ENCODE data around the gene KRTAP10-7. TPM values are rescaled to one million over a fixed set of nuclear protein-coding genes. Genes with fewer than 3 reads are reported as not detected.

KRTAP10-7 gene
- total RNA-seq, 2 donors from 2014 or later: not detected

GRCh38 chr21:44593598-44594405 lies 6.6 kb upstream of the KRTAP10-7 start:
- ATAC-seq (ENCODE audit: insufficient number of reproducible peaks, low FRiP score, low read depth) (no peak), DNase-seq (ENCODE audit: low spot score) (no peak)
- no peaks in the 10 kb centered on the region for H3K27me3 ChIP-seq (replicated peaks; ENCODE audit: insufficient read depth)

GRCh38 chr21:44594406-44594916 lies 5.9 kb upstream of the KRTAP10-7 start:
- H3K4me1 ChIP-seq (ENCODE audit: control insufficient read depth in 1 of 2, low read depth in 2 of 2): no peaks in the 10 kb centered on the region
- no peak for DNase-seq (ENCODE audit: low spot score)
- H3K4me3 ChIP-seq: no peak overlapping the region
- no peaks in the 10 kb centered on the region for H3K36me3 ChIP-seq
- H3K27me3 ChIP-seq (replicated peaks; ENCODE audit: insufficient read depth): no peaks in the 10 kb centered on the region
- TF ChIP-seq CTCF (IDR thresholded peaks at IDR 0.05): no peak
- H3K27ac ChIP-seq: no peak overlapping the region
- no peaks in the 10 kb centered on the region for H3K9me3 ChIP-seq
- no peak for ATAC-seq (ENCODE audit: insufficient number of reproducible peaks, low FRiP score, low read depth)

More at GRCh38 chr21:44593598-44594405, 6.6 kb upstream of the KRTAP10-7 start:
- H3K4me1 ChIP-seq (ENCODE audit: control insufficient read depth in 1 of 2, low read depth in 2 of 2): no peaks in the 10 kb centered on the region
- no peak overlapping the region for H3K4me3 ChIP-seq
- TF ChIP-seq CTCF (IDR thresholded peaks at IDR 0.05): no peak
- H3K36me3 ChIP-seq: no peaks in the 10 kb centered on the region
- no peaks in the 10 kb centered on the region for H3K9me3 ChIP-seq
- no peak overlapping the region for H3K27ac ChIP-seq

- Histone ChIP-seq H3K27me3 (replicated peaks; ENCODE audit: insufficient read depth) (no peaks in the 10 kb centered on the region), H3K27ac (no peak overlapping the region), H3K9me3 (no peaks in the 10 kb centered on the region), H3K4me1 (ENCODE audit: control insufficient read depth in 1 of 2, low read depth in 2 of 2) (no peaks in the 10 kb centered on the region), H3K36me3 (no peaks in the 10 kb centered on the region), H3K4me3 (no peak overlapping the region)
- no peak for TF ChIP-seq CTCF (IDR thresholded peaks at IDR 0.05)
- no peak for ATAC-seq (ENCODE audit: insufficient number of reproducible peaks, low FRiP score, low read depth)
- DNase-seq (ENCODE audit: low spot score): no peak
Measured at GRCh38 chr21:44595524-44595923, 4.9 kb upstream of the KRTAP10-7 start.

- Histone ChIP-seq H3K4me3 (no peak overlapping the region), H3K9me3 (no peaks in the 10 kb centered on the region), H3K27ac (no peak overlapping the region), H3K27me3 (replicated peaks; ENCODE audit: insufficient read depth) (no peaks in the 10 kb centered on the region), H3K4me1 (ENCODE audit: control insufficient read depth in 1 of 2, low read depth in 2 of 2) (no peaks in the 10 kb centered on the region), H3K36me3 (no peaks in the 10 kb centered on the region)
- TF ChIP-seq CTCF (IDR thresholded peaks at IDR 0.05): no peak
- ATAC-seq (ENCODE audit: insufficient number of reproducible peaks, low FRiP score, low read depth) (no peak), DNase-seq (ENCODE audit: low spot score) (no peak)
Measured at GRCh38 chr21:44596068-44596725, 4.2 kb upstream of the KRTAP10-7 start.

GRCh38 chr21:44598061-44598460 lies 2.3 kb upstream of the KRTAP10-7 start:
- no peak for ATAC-seq (ENCODE audit: insufficient number of reproducible peaks, low FRiP score, low read depth)
- no peaks in the 10 kb centered on the region for H3K9me3 ChIP-seq
- no peaks in the 10 kb centered on the region for H3K36me3 ChIP-seq
- no peaks in the 10 kb centered on the region for H3K27me3 ChIP-seq (replicated peaks; ENCODE audit: insufficient read depth)
- no peak for TF ChIP-seq CTCF (IDR thresholded peaks at IDR 0.05)
- no peaks in the 10 kb centered on the region for H3K4me1 ChIP-seq (ENCODE audit: control insufficient read depth in 1 of 2, low read depth in 2 of 2)
- no peak overlapping the region for H3K4me3 ChIP-seq
- no peak overlapping the region for H3K27ac ChIP-seq
- DNase-seq (ENCODE audit: low spot score): no peak
